Uterus (tissue), 2 donors: ENCODE data around the gene FAF1.

Experiments
- CTCF ChIP-seq, 4 experiments: fragments of 200-600 bp in 2 of 4; fragments of 450-650 bp in 2 of 4; sonication (generic) in 2 of 4; IDR thresholded peaks; one replicate each; pipeline ENCODE4 v1.5.1; 2016 to 2019; ENCODE audit warnings: antibody characterized with exemption in 4 of 4, mild to moderate bottlenecking in 2 of 4, moderate library complexity in 1 of 4
- POLR2A ChIP-seq, 2 donors: fragments of 450-650 bp; IDR thresholded peaks; one replicate each; pipeline ENCODE4 v1.6.1; 2016; ENCODE audit warnings: antibody characterized with exemption in 2 of 2, mild to moderate bottlenecking in 1 of 2, moderate library complexity in 1 of 2

- no peak for TF ChIP-seq POLR2A (IDR thresholded peaks at IDR 0.05)
- no peak for TF ChIP-seq CTCF (IDR thresholded peaks at IDR 0.05)
Measured at GRCh38 chr1:50700621-50701020, 259.4 kb downstream of the FAF1 start.
